CD4-positive, alpha-beta T cell treated with Interleukin-4 for 1 hour (primary cell): ENCODE measurements around the gene KRTAP20-1.

Source experiments
- DNase-seq, 2 donors: peaks; one replicate each; pipeline ENCODE4 v3.0.0-alpha.2; 2020 to 2022

Gene KRTAP20-1

DNA sequence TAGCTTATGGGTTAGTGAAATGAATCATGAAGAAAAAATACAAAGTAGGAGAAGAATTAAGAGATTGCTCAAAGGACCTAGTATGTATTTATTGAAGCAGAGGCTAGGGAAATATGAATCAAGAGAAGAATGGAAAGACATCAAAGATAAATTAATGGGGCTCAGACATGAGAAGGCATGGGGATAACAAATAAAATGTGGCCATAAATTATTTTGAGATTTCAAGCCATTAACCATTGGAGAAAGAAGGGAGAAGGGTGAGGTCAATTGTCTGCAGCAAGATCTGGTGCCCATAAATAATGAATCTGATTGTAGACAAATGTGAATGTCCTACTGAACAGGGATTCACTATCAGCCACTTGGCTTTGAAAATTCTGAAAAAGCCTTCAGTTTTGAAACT lies 36.7 kb downstream of the KRTAP20-1 start:
- DNase-seq, result no peak
